HepG2 (cell line): ENCODE results near the gene GALNT10. TPM values are rescaled to one million over a fixed set of nuclear protein-coding genes. Genes with fewer than 3 reads are reported as not detected.

ENCODE experiments used
- ARNT2 ChIP-seq: sonication (generic); formaldehyde crosslinking; IDR thresholded peaks from 2 replicates; pipeline ENCODE4 v1.8.0; 2022; ENCODE audit warnings: mild to moderate bottlenecking, low read depth, missing genetic modification reagents, moderate library complexity
- ETV5 ChIP-seq: IDR thresholded peaks from 2 replicates; pipeline ENCODE4 v1.6.1; 2018; ENCODE audit warnings: missing biosample characterization, missing genetic modification reagents, inconsistent platforms, borderline replicate concordance
- EZH2 ChIP-seq: conservative IDR thresholded peaks from 2 replicates; pipeline ENCODE4 v1.6.1; 2012; ENCODE audit warnings: mild to moderate bottlenecking, low read depth, low read length, moderate library complexity
- GFI1 ChIP-seq: sonication (generic); formaldehyde crosslinking; IDR thresholded peaks from 2 replicates; pipeline ENCODE4 v1.5.0; 2020; ENCODE audit warnings: missing genetic modification reagents, mild to moderate bottlenecking, borderline replicate concordance
- RAD51 ChIP-seq: fragments of 450-650 bp; IDR thresholded peaks from 2 replicates; pipeline ENCODE4 v1.6.1; 2016; ENCODE audit warnings: borderline replicate concordance
- RBAK ChIP-seq: sonication (generic); formaldehyde crosslinking; IDR thresholded peaks from 2 replicates; pipeline ENCODE4 v1.5.1; 2020; ENCODE audit warnings: mild to moderate bottlenecking, missing genetic modification reagents
- RBFOX2 ChIP-seq: fragments of 200-400 bp; formaldehyde crosslinking; IDR thresholded peaks from 2 replicates; pipeline ENCODE4 v1.6.1; 2017; ENCODE audit warnings: low read depth, mild to moderate bottlenecking, low read length
- RBM39 ChIP-seq: fragments of 200-400 bp; formaldehyde crosslinking; IDR thresholded peaks from one replicate; pipeline ENCODE4 v1.6.1; 2018; ENCODE audit warnings: antibody characterized with exemption, mild to moderate bottlenecking, low read depth, low read length; ENCODE audit not compliant: poor library complexity, severe bottlenecking
- ZBTB3 ChIP-seq: sonication (generic); formaldehyde crosslinking; IDR thresholded peaks from 2 replicates; pipeline ENCODE4 v1.4.0; 2020; ENCODE audit warnings: low read depth, mild to moderate bottlenecking, moderate library complexity, missing genetic modification reagents, borderline replicate concordance
- ZNF10 ChIP-seq: sonication (generic); formaldehyde crosslinking; IDR thresholded peaks from 2 replicates; pipeline ENCODE4 v1.4.0; 2020; ENCODE audit warnings: mild to moderate bottlenecking, low read depth, missing genetic modification reagents, borderline replicate concordance
- ZNF224 ChIP-seq: sonication (generic); formaldehyde crosslinking; IDR thresholded peaks from 2 replicates; pipeline ENCODE4 v1.5.0; 2020; ENCODE audit warnings: mild to moderate bottlenecking, missing genetic modification reagents
- ZNF33B ChIP-seq: sonication (generic); formaldehyde crosslinking; IDR thresholded peaks from 2 replicates; pipeline ENCODE4 v1.5.1; 2020; ENCODE audit warnings: mild to moderate bottlenecking, missing genetic modification reagents
- ZNF577 ChIP-seq: sonication (generic); formaldehyde crosslinking; IDR thresholded peaks from 2 replicates; pipeline ENCODE4 v1.4.0; 2020; ENCODE audit warnings: mild to moderate bottlenecking, low read depth, missing genetic modification reagents, borderline replicate concordance
- ZNF652 ChIP-seq: IDR thresholded peaks from 2 replicates; pipeline ENCODE4 v1.6.1; 2016; ENCODE audit warnings: low read depth, borderline replicate concordance
- ZNF839 ChIP-seq: sonication (generic); formaldehyde crosslinking; IDR thresholded peaks from 2 replicates; pipeline ENCODE4 v1.4.0; 2020; ENCODE audit warnings: missing genetic modification reagents, mild to moderate bottlenecking, borderline replicate concordance
- ZSCAN25 ChIP-seq: sonication (generic); formaldehyde crosslinking; IDR thresholded peaks from 2 replicates; pipeline ENCODE4 v1.8.0; 2022; ENCODE audit warnings: mild to moderate bottlenecking, missing genetic modification reagents
- polyA plus RNA-seq, 8 experiments: library from polyadenylated mRNA; depleted of rRNA in 3 of 8; stranded (reverse) in 7 of 8; unstranded in 1 of 8; fragments of >200 nt; fragmentation: Illumina TruSeq in 4 of 8; extraction: Trizol in 4 of 8; gene quantifications; 2 replicates each; pipeline versions ENCODE4 v1.2.1 to v1.2.3, GENCODE V29; 2011 to 2016; ENCODE audit warnings: low read depth in 4 of 8, missing spikeins in 1 of 8, mixed read lengths in 1 of 8; ENCODE audit not compliant: insufficient read depth in 1 of 8
- total RNA-seq, 5 experiments: library from RNA; depleted of rRNA; stranded (reverse); fragments of >200 nt; fragmentation: Illumina TruSeq; extraction: Trizol; gene quantifications; 2 replicates each; pipeline ENCODE4 v1.2.3, GENCODE V29; 2016; ENCODE audit warnings: low read depth in 1 of 5
- TF ChIP-seq, protein P1 (sequence below): sonication (generic); formaldehyde crosslinking; IDR thresholded peaks from 2 replicates; pipeline ENCODE4 v1.4.0; 2020; ENCODE audit warnings: missing genetic modification reagents, borderline replicate concordance
- TF ChIP-seq, protein P2 (sequence below): sonication (generic); formaldehyde crosslinking; IDR thresholded peaks from 2 replicates; pipeline ENCODE4 v1.8.0; 2022; ENCODE audit warnings: mild to moderate bottlenecking, missing genetic modification reagents
- TF ChIP-seq, protein P3 (sequence below): sonication (generic); formaldehyde crosslinking; IDR thresholded peaks from 2 replicates; pipeline ENCODE4 v1.4.0; 2020; ENCODE audit warnings: low read depth, missing genetic modification reagents
- TF ChIP-seq, protein P4 (sequence below): conservative IDR thresholded peaks from 2 replicates; pipeline ENCODE4 v1.6.1; 2018; ENCODE audit warnings: missing genetic modification reagents

The GALNT10 gene
- total and polyA plus RNA-seq, 2 of the 13 experiments (the other 11 are each of a cell fraction or from before 2014, with no cell fraction given), result 8.1 to 11.2 TPM

DNA sequence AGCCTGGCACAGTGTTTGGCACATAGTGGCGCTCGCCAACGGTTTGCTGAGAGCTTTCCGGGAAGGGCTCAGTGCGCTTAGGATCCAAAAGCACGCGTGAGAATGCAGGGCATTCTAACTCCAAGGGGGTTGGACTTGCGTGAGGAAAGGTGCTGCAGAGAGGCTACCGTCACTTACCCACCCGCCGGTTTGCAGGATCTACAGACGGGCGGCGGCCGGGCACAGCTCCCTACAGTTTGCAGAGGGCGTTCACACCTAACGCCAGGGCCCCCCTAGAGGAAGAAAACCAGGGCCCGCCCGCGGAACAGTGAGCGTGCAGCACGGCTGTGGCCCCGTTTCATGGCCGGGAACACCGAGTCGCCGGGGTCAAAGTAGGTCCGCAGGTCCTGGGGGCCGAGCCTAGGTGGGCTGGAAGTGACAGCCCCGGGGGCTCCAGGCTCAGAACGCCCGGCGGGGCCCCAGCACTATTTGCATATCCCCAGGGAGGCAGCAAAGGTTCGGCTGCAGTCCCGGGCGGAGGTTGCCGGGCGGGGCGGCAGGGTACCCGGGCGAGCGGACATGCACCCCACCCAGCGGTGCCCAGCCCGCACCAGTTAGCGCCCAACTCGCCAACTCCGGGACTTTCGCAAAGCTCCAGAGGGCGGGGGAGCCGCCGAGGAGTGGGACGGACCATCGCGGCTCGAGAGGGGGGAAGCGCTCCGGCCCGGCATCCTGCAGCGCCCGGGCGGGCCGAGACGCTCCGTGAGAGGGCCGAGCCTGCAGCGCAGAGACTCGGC lies 526 bp upstream of the GALNT10 start (continued):
- no peak for TF ChIP-seq ZNF652
- peak; percentile 42; the same call in 1 of the 2 replicates for TF ChIP-seq ZNF224 (CRISPR knock-in tag)
- no peak for TF ChIP-seq ZNF10 (CRISPR knock-in tag)
- TF ChIP-seq ETV5 (CRISPR knock-in tag), result no peak
- TF ChIP-seq EZH2, result no peak
- TF ChIP-seq ARNT2 (CRISPR knock-in tag), result peak; percentile 44; the same call in 1 of the 2 replicates
- TF ChIP-seq ZSCAN25 (CRISPR knock-in tag), result no peak
- TF ChIP-seq, protein P1, sequence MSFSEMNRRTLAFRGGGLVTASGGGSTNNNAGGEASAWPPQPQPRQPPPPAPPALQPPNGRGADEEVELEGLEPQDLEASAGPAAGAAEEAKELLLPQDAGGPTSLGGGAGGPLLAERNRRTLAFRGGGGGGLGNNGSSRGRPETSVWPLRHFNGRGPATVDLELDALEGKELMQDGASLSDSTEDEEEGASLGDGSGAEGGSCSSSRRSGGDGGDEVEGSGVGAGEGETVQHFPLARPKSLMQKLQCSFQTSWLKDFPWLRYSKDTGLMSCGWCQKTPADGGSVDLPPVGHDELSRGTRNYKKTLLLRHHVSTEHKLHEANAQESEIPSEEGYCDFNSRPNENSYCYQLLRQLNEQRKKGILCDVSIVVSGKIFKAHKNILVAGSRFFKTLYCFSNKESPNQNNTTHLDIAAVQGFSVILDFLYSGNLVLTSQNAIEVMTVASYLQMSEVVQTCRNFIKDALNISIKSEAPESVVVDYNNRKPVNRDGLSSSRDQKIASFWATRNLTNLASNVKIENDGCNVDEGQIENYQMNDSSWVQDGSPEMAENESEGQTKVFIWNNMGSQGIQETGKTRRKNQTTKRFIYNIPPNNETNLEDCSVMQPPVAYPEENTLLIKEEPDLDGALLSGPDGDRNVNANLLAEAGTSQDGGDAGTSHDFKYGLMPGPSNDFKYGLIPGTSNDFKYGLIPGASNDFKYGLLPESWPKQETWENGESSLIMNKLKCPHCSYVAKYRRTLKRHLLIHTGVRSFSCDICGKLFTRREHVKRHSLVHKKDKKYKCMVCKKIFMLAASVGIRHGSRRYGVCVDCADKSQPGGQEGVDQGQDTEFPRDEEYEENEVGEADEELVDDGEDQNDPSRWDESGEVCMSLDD (CRISPR knock-in tag), result no peak
- TF ChIP-seq, protein P2, sequence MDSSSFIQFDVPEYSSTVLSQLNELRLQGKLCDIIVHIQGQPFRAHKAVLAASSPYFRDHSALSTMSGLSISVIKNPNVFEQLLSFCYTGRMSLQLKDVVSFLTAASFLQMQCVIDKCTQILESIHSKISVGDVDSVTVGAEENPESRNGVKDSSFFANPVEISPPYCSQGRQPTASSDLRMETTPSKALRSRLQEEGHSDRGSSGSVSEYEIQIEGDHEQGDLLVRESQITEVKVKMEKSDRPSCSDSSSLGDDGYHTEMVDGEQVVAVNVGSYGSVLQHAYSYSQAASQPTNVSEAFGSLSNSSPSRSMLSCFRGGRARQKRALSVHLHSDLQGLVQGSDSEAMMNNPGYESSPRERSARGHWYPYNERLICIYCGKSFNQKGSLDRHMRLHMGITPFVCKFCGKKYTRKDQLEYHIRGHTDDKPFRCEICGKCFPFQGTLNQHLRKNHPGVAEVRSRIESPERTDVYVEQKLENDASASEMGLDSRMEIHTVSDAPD (CRISPR knock-in tag), result no peak
- no peak for TF ChIP-seq RAD51
- no peak for TF ChIP-seq ZNF577
- no peak for TF ChIP-seq GFI1
- TF ChIP-seq ZNF33B (CRISPR knock-in tag), result no peak
- TF ChIP-seq ZNF839 (CRISPR knock-in tag), result 0 out of 2 replicates have a peak, but pooled peaks have one; percentile 46
- no peak for TF ChIP-seq ZBTB3
- no peak for TF ChIP-seq RBM39
- no peak for TF ChIP-seq RBAK (CRISPR knock-in tag)
- TF ChIP-seq, protein P3, sequence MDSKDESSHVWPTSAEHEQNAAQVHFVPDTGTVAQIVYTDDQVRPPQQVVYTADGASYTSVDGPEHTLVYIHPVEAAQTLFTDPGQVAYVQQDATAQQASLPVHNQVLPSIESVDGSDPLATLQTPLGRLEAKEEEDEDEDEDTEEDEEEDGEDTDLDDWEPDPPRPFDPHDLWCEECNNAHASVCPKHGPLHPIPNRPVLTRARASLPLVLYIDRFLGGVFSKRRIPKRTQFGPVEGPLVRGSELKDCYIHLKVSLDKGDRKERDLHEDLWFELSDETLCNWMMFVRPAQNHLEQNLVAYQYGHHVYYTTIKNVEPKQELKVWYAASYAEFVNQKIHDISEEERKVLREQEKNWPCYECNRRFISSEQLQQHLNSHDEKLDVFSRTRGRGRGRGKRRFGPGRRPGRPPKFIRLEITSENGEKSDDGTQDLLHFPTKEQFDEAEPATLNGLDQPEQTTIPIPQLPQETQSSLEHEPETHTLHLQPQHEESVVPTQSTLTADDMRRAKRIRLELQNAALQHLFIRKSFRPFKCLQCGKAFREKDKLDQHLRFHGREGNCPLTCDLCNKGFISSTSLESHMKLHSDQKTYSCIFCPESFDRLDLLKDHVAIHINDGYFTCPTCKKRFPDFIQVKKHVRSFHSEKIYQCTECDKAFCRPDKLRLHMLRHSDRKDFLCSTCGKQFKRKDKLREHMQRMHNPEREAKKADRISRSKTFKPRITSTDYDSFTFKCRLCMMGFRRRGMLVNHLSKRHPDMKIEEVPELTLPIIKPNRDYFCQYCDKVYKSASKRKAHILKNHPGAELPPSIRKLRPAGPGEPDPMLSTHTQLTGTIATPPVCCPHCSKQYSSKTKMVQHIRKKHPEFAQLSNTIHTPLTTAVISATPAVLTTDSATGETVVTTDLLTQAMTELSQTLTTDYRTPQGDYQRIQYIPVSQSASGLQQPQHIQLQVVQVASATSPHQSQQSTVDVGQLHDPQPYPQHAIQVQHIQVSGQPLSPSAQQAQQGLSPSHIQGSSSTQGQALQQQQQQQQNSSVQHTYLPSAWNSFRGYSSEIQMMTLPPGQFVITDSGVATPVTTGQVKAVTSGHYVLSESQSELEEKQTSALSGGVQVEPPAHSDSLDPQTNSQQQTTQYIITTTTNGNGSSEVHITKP (CRISPR knock-in tag), result peak; percentile 98
- TF ChIP-seq, protein P4, sequence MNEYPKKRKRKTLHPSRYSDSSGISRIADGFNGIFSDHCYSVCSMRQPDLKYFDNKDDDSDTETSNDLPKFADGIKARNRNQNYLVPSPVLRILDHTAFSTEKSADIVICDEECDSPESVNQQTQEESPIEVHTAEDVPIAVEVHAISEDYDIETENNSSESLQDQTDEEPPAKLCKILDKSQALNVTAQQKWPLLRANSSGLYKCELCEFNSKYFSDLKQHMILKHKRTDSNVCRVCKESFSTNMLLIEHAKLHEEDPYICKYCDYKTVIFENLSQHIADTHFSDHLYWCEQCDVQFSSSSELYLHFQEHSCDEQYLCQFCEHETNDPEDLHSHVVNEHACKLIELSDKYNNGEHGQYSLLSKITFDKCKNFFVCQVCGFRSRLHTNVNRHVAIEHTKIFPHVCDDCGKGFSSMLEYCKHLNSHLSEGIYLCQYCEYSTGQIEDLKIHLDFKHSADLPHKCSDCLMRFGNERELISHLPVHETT (CRISPR knock-in tag), result 0 out of 2 replicates have a peak, but pooled peaks have one; percentile 18
- TF ChIP-seq RBFOX2, result peak; percentile 78
